HL-60/S4 (cell line): ENCODE measurements around the gene AOC3.
"Not testable (repeated sequence)": the region's sequence is repeated elsewhere in the genome, so short reads cannot be mapped to it uniquely, and the experiment has no call there.

Experiments
- in situ Hi-C: fragments of 300-500 bp; cut with MboI; formaldehyde crosslinking; loops from 2 replicates; pipeline ENCODE4 v1.14.3; 2022; ENCODE audit warnings: low sequenced_read_pairs

The AOC3 gene

GRCh38 chr17:42844271-42844670 lies 6.7 kb upstream of the AOC3 start, which contains the start of gene AOC2:
AOC2 (plus strand) TSS chr17:42844580; CDS start chr17:42844627, 47 bp downstream.
- in situ Hi-C loops = loop anchor here (25.0 kb wide), 2 partner anchors 93 to 468 kb away; no protein-coding TSS in a partner anchor

- in situ Hi-C loops = loop anchor here (25.0 kb wide), 2 partner anchors 92 to 467 kb away; no protein-coding TSS in a partner anchor
These were observed 6.0 kb upstream of the AOC3 start for GRCh38 chr17:42844761-42845555.

GRCh38 chr17:42845556-42845917 lies 5.5 kb upstream of the AOC3 start:
- in situ Hi-C loops = loop anchor here (25.0 kb wide), 2 partner anchors 92 to 467 kb away; no protein-coding TSS in a partner anchor

GRCh38 chr17:42845918-42846593 lies 4.9 kb upstream of the AOC3 start:
- in situ Hi-C loops = loop anchor here (25.0 kb wide), 2 partner anchors 91 to 466 kb away; no protein-coding TSS in a partner anchor

GRCh38 chr17:42846594-42847280 lies 4.3 kb upstream of the AOC3 start:
- in situ Hi-C loops = loop anchor here (25.0 kb wide), 2 partner anchors 91 to 466 kb away; no protein-coding TSS in a partner anchor

- in situ Hi-C loops = loop anchor here (25.0 kb wide), 2 partner anchors 89 to 464 kb away; no protein-coding TSS in a partner anchor
These were observed 2.9 kb upstream of the AOC3 start for GRCh38 chr17:42848093-42848492.

GRCh38 chr17:42849031-42849430 lies 2.0 kb upstream of the AOC3 start:
- in situ Hi-C loops = loop anchor here (25.0 kb wide), 2 partner anchors 88 to 463 kb away; no protein-coding TSS in a partner anchor

GRCh38 chr17:42849451-42850181 lies 1.4 kb upstream of the AOC3 start:
- in situ Hi-C loops = loop anchor here (25.0 kb wide), 2 partner anchors 88 to 463 kb away; no protein-coding TSS in a partner anchor

GRCh38 chr17:42851371-42852240 lies 607 bp downstream of the AOC3 start:
- in situ Hi-C loops = not testable (repeated sequence)

- in situ Hi-C loops = no loop called here
These were observed 1.4 kb downstream of the AOC3 start for GRCh38 chr17:42852351-42852750.

GRCh38 chr17:42853004-42853403 lies 2.0 kb downstream of the AOC3 start:
- in situ Hi-C loops = no loop called here

GRCh38 chr17:42853597-42853967 lies 2.6 kb downstream of the AOC3 start:
- in situ Hi-C loops = no loop called here

- in situ Hi-C loops = no loop called here
These were observed 3.2 kb downstream of the AOC3 start for GRCh38 chr17:42853968-42854790.

GRCh38 chr17:42855048-42855596 lies 4.1 kb downstream of the AOC3 start:
- in situ Hi-C loops = no loop called here

GRCh38 chr17:42856093-42856492 lies 5.1 kb downstream of the AOC3 start:
- in situ Hi-C loops = not testable (repeated sequence)

GRCh38 chr17:42856516-42856915 lies 5.5 kb downstream of the AOC3 start:
- in situ Hi-C loops = not testable (repeated sequence)

- in situ Hi-C loops = no loop called here
These were observed 6.4 kb downstream of the AOC3 start for GRCh38 chr17:42857389-42857788.

- in situ Hi-C loops = no loop called here
These were observed 14.7 kb downstream of the AOC3 start for GRCh38 chr17:42865638-42866094.
